ENCODE data around the gene SWSAP1. TPM values are rescaled to one million over a fixed set of nuclear protein-coding genes. Genes with fewer than 3 reads are reported as not detected.
A peak's percentile ranks its signal among the peaks of the same experiment; 100 is the strongest.
"Not testable (repeated sequence)": the region's sequence is repeated elsewhere in the genome, so short reads cannot be mapped to it uniquely, and the experiment has no call there.

SWSAP1 gene
- total RNA-seq, 1 donor from 2014 or later, result 1.0 TPM

DNA sequence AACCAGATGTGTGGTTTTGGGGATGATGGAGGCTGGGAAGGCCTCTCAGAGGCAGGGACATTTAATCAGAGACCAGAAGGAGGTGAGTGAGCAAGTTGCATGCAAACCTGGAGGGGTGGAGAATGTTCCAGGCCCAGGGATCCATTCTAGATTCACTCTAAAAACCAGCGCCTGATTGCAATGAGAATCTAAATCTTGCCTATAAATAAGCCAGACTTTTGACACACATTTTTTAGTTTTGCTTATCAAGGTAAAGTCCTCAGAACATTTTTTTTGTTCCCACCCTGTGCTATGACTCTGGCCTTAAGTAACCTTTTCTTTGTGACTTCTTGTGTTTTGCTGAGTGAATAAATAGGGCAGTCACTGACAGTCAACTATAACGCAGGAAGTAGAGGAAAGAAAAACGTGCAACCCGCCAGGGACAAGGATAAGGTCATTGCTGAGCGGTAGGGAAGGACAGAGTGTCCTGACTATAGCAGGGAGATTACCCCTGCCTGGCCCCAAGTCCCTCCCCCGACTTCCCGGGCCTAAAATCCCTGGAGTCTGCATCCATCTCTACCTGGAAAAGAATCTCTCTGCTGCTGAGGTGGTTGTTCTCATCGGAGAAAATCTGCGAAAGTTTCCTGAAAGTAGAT, 30.2 kb downstream of the SWSAP1 start:
- no peak for DNase-seq (ENCODE audit: low spot score)
- H2AFZ ChIP-seq (replicated peaks), result no peak overlapping the region
- H3K27ac Mint-ChIP-seq, result peak overlapping the region; percentile 34

DNA sequence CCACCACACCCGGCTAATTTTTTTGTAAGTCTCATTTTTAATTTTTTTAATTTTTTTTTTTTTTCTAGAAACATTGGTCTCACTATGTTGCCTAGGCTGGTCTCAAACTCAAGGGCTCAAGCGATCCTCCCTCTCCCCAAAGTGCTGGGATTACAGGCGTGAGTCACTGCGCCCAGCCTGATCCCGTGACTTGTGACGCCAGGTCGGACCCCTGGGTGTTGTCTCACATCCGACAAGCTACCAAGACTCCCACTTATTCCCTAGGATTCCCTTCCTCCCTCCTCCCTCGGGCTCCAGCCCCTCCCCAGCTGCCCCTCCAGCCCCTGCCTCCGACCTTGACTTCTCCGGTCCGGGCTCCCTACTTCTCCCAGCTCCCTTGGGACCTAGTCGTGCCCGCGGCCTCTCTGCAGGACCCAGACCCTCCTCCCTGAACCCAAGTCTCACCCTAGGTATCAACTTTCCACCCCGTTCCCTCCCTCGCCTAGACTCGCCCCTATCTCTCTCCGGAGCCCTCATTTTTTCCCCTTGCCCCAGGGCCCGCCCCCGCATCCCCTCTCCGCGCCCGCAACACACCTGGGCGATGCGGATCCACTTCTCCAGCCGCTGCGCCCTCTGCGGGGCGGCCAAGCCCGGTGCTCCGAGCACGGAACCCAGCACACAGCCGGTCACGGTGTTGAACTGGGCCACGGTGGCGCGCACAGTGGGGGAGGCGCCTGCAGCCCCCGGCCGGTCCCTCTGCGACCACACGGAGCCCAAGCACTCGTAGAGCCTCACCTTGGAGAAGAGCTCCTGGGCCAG, 31.6 kb downstream of the SWSAP1 start:
- Histone ChIP-seq H3K4me3 (no peak overlapping the region), H3K27me3 (no peaks in the 10 kb centered on the region), H3K36me3 (no peaks in the 10 kb centered on the region), H3K79me2 (ENCODE audit: low read depth) (no peaks in the 10 kb centered on the region), H4K20me1 (ENCODE audit: low read depth) (no peaks in the 10 kb centered on the region), H3K9me3 (ENCODE audit: low read depth) (no peaks in the 10 kb centered on the region), H2AFZ (replicated peaks) (no peak overlapping the region), H3F3A (ENCODE audit: low read depth) (no peaks in the 10 kb centered on the region), H3K4me1 (no peaks in the 10 kb centered on the region), H3K27ac (no peak overlapping the region), H3K9ac (no peak overlapping the region), H3K4me2 (no peak overlapping the region)
- Mint-ChIP-seq H3K9me3 (no peaks in the 10 kb centered on the region), H3K4me1 (peaks cover 10% of the 10 kb centered on the region), H3K27ac (no peak overlapping the region), H3K36me3 (no peaks in the 10 kb centered on the region), H3K4me3 (no peak overlapping the region), H3K27me3 (ENCODE audit: insufficient read depth, low read depth) (peaks cover 17% of the 10 kb centered on the region)
- TF ChIP-seq EZH2phosphoT487 (IDR thresholded peaks at IDR 0.05), result no peak
- TF ChIP-seq, protein P1, sequence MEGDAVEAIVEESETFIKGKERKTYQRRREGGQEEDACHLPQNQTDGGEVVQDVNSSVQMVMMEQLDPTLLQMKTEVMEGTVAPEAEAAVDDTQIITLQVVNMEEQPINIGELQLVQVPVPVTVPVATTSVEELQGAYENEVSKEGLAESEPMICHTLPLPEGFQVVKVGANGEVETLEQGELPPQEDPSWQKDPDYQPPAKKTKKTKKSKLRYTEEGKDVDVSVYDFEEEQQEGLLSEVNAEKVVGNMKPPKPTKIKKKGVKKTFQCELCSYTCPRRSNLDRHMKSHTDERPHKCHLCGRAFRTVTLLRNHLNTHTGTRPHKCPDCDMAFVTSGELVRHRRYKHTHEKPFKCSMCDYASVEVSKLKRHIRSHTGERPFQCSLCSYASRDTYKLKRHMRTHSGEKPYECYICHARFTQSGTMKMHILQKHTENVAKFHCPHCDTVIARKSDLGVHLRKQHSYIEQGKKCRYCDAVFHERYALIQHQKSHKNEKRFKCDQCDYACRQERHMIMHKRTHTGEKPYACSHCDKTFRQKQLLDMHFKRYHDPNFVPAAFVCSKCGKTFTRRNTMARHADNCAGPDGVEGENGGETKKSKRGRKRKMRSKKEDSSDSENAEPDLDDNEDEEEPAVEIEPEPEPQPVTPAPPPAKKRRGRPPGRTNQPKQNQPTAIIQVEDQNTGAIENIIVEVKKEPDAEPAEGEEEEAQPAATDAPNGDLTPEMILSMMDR (IDR thresholded peaks at IDR 0.05), result peak; percentile 32
- peak; percentile 46 for DNase-seq (ENCODE audit: low spot score)

More for the DNA sequence above, 30.2 kb downstream of the SWSAP1 start:
- Mint-ChIP-seq H3K4me3 (peak overlapping the region; percentile 24), H3K27me3 (ENCODE audit: insufficient read depth, low read depth) (peaks cover 20% of the 10 kb centered on the region), H3K9me3 (no peaks in the 10 kb centered on the region), H3K4me1 (peaks cover 10% of the 10 kb centered on the region), H3K36me3 (no peaks in the 10 kb centered on the region)
- Histone ChIP-seq H3K9ac (peak overlapping the region; percentile 34), H3K9me3 (ENCODE audit: low read depth) (no peaks in the 10 kb centered on the region), H4K20me1 (ENCODE audit: low read depth) (no peaks in the 10 kb centered on the region), H3K27ac (no peak overlapping the region), H3K36me3 (no peaks in the 10 kb centered on the region), H3K4me3 (no peak overlapping the region), H3F3A (ENCODE audit: low read depth) (no peaks in the 10 kb centered on the region), H3K4me2 (no peak overlapping the region), H3K4me1 (no peaks in the 10 kb centered on the region), H3K27me3 (no peaks in the 10 kb centered on the region), H3K79me2 (ENCODE audit: low read depth) (no peaks in the 10 kb centered on the region)
- TF ChIP-seq EZH2 (IDR thresholded peaks at IDR 0.05) (no peak), EZH2phosphoT487 (IDR thresholded peaks at IDR 0.05) (no peak)
- TF ChIP-seq, protein P1 (IDR thresholded peaks at IDR 0.05), result no peak

DNA sequence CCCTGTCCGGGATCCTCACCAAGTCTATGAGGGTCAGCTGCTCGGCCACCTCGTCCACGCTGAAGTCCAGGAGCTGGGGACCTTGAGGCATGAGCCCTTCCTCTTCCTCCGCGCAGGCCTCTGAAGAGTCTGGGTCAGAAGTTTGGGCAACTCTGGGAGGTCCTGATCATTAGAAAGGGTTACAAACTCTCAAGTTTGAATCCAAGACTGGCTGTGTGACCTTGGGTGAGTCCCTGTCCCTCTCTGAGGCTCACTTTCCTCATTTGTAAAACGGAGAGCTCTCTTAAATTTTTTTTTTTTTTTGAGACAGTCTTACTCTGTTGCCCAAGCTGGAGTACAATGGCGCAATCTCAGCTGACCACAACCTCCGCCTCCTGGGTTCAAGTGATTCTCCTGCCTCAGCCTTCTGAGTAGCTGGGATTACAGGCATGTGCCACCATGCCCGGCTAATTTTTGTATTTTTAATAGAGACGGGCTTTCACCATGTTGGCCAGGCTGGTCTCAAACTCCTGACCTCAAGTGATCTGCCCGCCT, 32.3 kb downstream of the SWSAP1 start:
- not testable (repeated sequence) for H3K4me2 ChIP-seq; H3F3A ChIP-seq (ENCODE audit: low read depth); DNase-seq (ENCODE audit: low spot score); H4K20me1 ChIP-seq (ENCODE audit: low read depth); H2AFZ ChIP-seq (replicated peaks); H3K27ac Mint-ChIP-seq; H3K9me3 ChIP-seq (ENCODE audit: low read depth); H3K9me3 Mint-ChIP-seq; H3K79me2 ChIP-seq (ENCODE audit: low read depth); H3K36me3 ChIP-seq; H3K4me3 Mint-ChIP-seq; H3K4me3 ChIP-seq; H3K27me3 ChIP-seq; H3K27ac ChIP-seq; H3K4me1 ChIP-seq; H3K9ac ChIP-seq; H3K36me3 Mint-ChIP-seq
- H3K27me3 Mint-ChIP-seq (ENCODE audit: insufficient read depth, low read depth), result peaks cover 15% of the 10 kb centered on the region
- H3K4me1 Mint-ChIP-seq, result peaks cover 10% of the 10 kb centered on the region

DNA sequence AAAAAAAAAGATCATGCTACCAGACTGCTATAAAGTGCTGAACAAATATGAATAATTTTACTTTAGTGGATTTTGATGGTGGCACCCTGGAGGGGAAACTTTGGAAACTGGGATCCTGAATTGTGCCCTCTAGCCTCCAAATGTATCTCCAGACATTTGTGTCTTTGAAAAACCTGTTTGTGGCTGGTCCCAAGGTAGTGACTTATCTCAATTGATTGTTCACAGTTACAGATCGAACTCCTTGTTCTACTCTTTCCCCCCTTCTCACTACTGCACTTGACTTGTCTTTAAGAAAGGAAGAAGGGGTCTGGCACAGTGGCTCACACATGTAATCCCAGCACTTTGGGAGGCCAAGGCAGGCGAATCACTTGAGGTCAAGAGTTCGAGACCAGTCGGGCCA, 34.1 kb downstream of the SWSAP1 start:
- no peaks in the 10 kb centered on the region for H3K4me1 ChIP-seq
- no peaks in the 10 kb centered on the region for H3K79me2 ChIP-seq (ENCODE audit: low read depth)
- no peaks in the 10 kb centered on the region for H3K36me3 ChIP-seq
- no peak overlapping the region for H2AFZ ChIP-seq (replicated peaks)
- Mint-ChIP-seq H3K4me3 (no peak overlapping the region), H3K27me3 (ENCODE audit: insufficient read depth, low read depth) (peaks cover 15% of the 10 kb centered on the region), H3K36me3 (no peaks in the 10 kb centered on the region), H3K4me1 (peaks cover 10% of the 10 kb centered on the region), H3K27ac (no peak overlapping the region), H3K9me3 (no peaks in the 10 kb centered on the region)
- no peak for DNase-seq (ENCODE audit: low spot score)
- H3K27ac ChIP-seq, result no peak overlapping the region
- no peak for TF ChIP-seq EZH2 (IDR thresholded peaks at IDR 0.05)
- no peak for TF ChIP-seq EZH2phosphoT487 (IDR thresholded peaks at IDR 0.05)
- TF ChIP-seq, protein P1 (IDR thresholded peaks at IDR 0.05), result no peak
- H3F3A ChIP-seq (ENCODE audit: low read depth), result no peaks in the 10 kb centered on the region
- H3K27me3 ChIP-seq, result no peaks in the 10 kb centered on the region
- H3K9me3 ChIP-seq (ENCODE audit: low read depth), result no peaks in the 10 kb centered on the region
- no peak overlapping the region for H3K9ac ChIP-seq
- no peak overlapping the region for H3K4me2 ChIP-seq
- H3K4me3 ChIP-seq, result no peak overlapping the region
- no peaks in the 10 kb centered on the region for H4K20me1 ChIP-seq (ENCODE audit: low read depth)
